H1 (cell line): ENCODE measurements around the gene SH2D4B. TPM values are rescaled to one million over a fixed set of nuclear protein-coding genes. Genes with fewer than 3 reads are reported as not detected.

Experiments used
- CTCF ChIA-PET: fragments of 300-600 bp; sonication (Branson Sonifier 250); formaldehyde crosslinking; loops from one replicate; lab custom pipeline; 2021; ENCODE audit not compliant: partially characterized antibody; lab: Charles Lee
- POLR2A ChIA-PET: fragments of 300-600 bp; sonication (Branson Sonifier 250); formaldehyde crosslinking; loops from one replicate; lab custom pipeline; 2021; ENCODE audit warnings: inconsistent platforms; ENCODE audit not compliant: partially characterized antibody; lab: Charles Lee
- DNase-seq, 2 experiments: peaks; one replicate each; pipeline versions ENCODE4 v3.0.0 to v3.0.0-alpha.2; 2010 to 2022; ENCODE audit warnings: low spot score in 2 of 2, low read depth in 1 of 2, mixed read lengths in 1 of 2
- FAIRE-seq: peaks from 2 replicates; lab custom pipeline; 2011; peaks lifted over from hg19 to GRCh38; lab: Jason Lieb, UNC
- H2AFZ ChIP-seq: 2 replicates; pipeline ENCODE4 v1.8.1; 2012; ENCODE audit warnings: low read length, inconsistent platforms
- H2AK5ac ChIP-seq: 2 replicates; pipeline ENCODE4 v1.6.1; 2013; ENCODE audit warnings: low read depth, low read length
- H2BK120ac ChIP-seq: replicated peaks from 2 replicates; pipeline ENCODE3; 2013; ENCODE audit warnings: low read depth, low read length, inconsistent platforms
- H2BK12ac ChIP-seq: 2 replicates; pipeline ENCODE4 v1.6.1; 2013; ENCODE audit warnings: low read depth, low read length
- H2BK15ac ChIP-seq: 2 replicates; pipeline ENCODE4 v1.6.1; 2013; ENCODE audit warnings: low read length
- H2BK20ac ChIP-seq: 2 replicates; pipeline ENCODE4 v1.6.1; 2013; ENCODE audit warnings: low read length
- H2BK5ac ChIP-seq: 2 replicates; pipeline ENCODE4 v1.6.1; 2013; ENCODE audit warnings: low read depth, low read length
- H3K14ac ChIP-seq: 2 replicates; pipeline ENCODE4 v1.6.1; 2013; ENCODE audit warnings: inconsistent platforms; ENCODE audit not compliant: insufficient read length
- H3K18ac ChIP-seq: 2 replicates; pipeline ENCODE4 v1.6.1; 2013; ENCODE audit warnings: low read length; ENCODE audit errors: extremely low read depth
- H3K23ac ChIP-seq: 2 replicates; pipeline ENCODE4 v1.6.1; 2013; ENCODE audit warnings: inconsistent platforms; ENCODE audit not compliant: insufficient read length
- H3K23me2 ChIP-seq: 2 replicates; pipeline ENCODE4 v1.6.1; 2013; ENCODE audit warnings: low read depth, low read length
- H3K27ac ChIP-seq: 2 replicates; pipeline ENCODE4 v1.6.1; 2011; ENCODE audit warnings: low read depth, low read length, inconsistent platforms
- H3K27me3 ChIP-seq, 4 experiments: replicated peaks in 1 of 4; 1 replicate in 1 of 4; 2 replicates in 3 of 4; pipeline versions ENCODE4 v1.6.1 to v1.8.1; 2011 to 2013; ENCODE audit warnings: low read length in 3 of 4, mild to moderate bottlenecking in 3 of 4, inconsistent platforms in 2 of 4, mixed read lengths in 2 of 4, moderate library complexity in 1 of 4; ENCODE audit not compliant: control insufficient read depth in 3 of 4, insufficient read depth in 3 of 4; ENCODE audit errors: extremely low read depth in 1 of 4
- H3K36me3 ChIP-seq, 4 experiments: 2 replicates each; pipeline versions ENCODE4 v1.6.1 to v1.8.1; 2011 to 2013; ENCODE audit warnings: mild to moderate bottlenecking in 4 of 4, low read length in 3 of 4, moderate library complexity in 2 of 4, control low read depth in 1 of 4, inconsistent platforms in 1 of 4; ENCODE audit not compliant: insufficient read depth in 4 of 4, control insufficient read depth in 2 of 4
- H3K4ac ChIP-seq: replicated peaks from 2 replicates; pipeline ENCODE3; 2013; ENCODE audit warnings: low read length, low read depth, mixed read lengths, inconsistent platforms; ENCODE audit not compliant: insufficient read length
- H3K4me1 ChIP-seq, 4 experiments: replicated peaks in 1 of 4; 1 replicate in 1 of 4; 2 replicates in 3 of 4; pipeline versions ENCODE4 v1.6.1 to v1.8.1; 2011 to 2013; ENCODE audit warnings: low read length in 3 of 4, inconsistent platforms in 2 of 4, mixed read lengths in 1 of 4; ENCODE audit not compliant: insufficient read depth in 4 of 4, control insufficient read depth in 3 of 4
- H3K4me2 ChIP-seq, 2 experiments: 2 replicates each; pipeline versions ENCODE4 v1.6.1 to v1.8.1; 2011 to 2013; ENCODE audit warnings: low read depth in 2 of 2, low read length in 2 of 2, control low read depth in 1 of 2, inconsistent platforms in 1 of 2, mild to moderate bottlenecking in 1 of 2; ENCODE audit not compliant: insufficient read depth in 1 of 2
- H3K4me3 ChIP-seq, 4 experiments: fragments of 200-600, 300-600 bp in 1 of 4; sonication (generic), shearing (Covaris generic), sonication (Bioruptor Twin) in 1 of 4; 2 replicates each; pipeline versions ENCODE4 v1.5.1 to v1.8.1; 2011 to 2016; ENCODE audit warnings: low read length in 4 of 4, low read depth in 3 of 4, control low read depth in 2 of 4, inconsistent platforms in 2 of 4, mild to moderate bottlenecking in 2 of 4, mixed read lengths in 1 of 4, moderate library complexity in 1 of 4; ENCODE audit not compliant: insufficient read depth in 2 of 4; ENCODE audit errors: extremely low read depth in 1 of 4
- H3K56ac ChIP-seq: replicated peaks from 2 replicates; pipeline ENCODE3; 2013; ENCODE audit warnings: low read depth, mild to moderate bottlenecking, mixed read lengths, low read length, inconsistent platforms; ENCODE audit not compliant: insufficient read length
- H3K79me1 ChIP-seq: 2 replicates; pipeline ENCODE4 v1.6.1; 2013; ENCODE audit warnings: low read depth, low read length, control low read depth
- H3K79me2 ChIP-seq, 2 experiments: 2 replicates each; pipeline versions ENCODE4 v1.6.1 to v1.8.1; 2012 to 2013; ENCODE audit warnings: low read length in 2 of 2, mild to moderate bottlenecking in 2 of 2, inconsistent platforms in 1 of 2; ENCODE audit not compliant: insufficient read depth in 2 of 2, control insufficient read depth in 1 of 2
- H3K9ac ChIP-seq, 4 experiments: replicated peaks in 1 of 4; 1 replicate in 1 of 4; 2 replicates in 3 of 4; pipeline versions ENCODE4 v1.6.1 to v1.8.1; 2011 to 2013; ENCODE audit warnings: low read depth in 3 of 4, low read length in 3 of 4, control low read depth in 2 of 4, mild to moderate bottlenecking in 2 of 4, moderate library complexity in 2 of 4, inconsistent platforms in 1 of 4; ENCODE audit errors: extremely low read depth in 1 of 4
- H3K9me3 ChIP-seq, 2 experiments: 2 replicates each; pipeline versions ENCODE4 v1.6.1 to v1.8.1; 2012 to 2013; ENCODE audit warnings: mild to moderate bottlenecking in 2 of 2, moderate library complexity in 2 of 2, control low read depth in 1 of 2, inconsistent platforms in 1 of 2, low read depth in 1 of 2, low read length in 1 of 2, mixed read lengths in 1 of 2; ENCODE audit not compliant: insufficient read depth in 2 of 2
- H4K20me1 ChIP-seq, 2 experiments: replicated peaks in 1 of 2; 2 replicates each; pipeline versions ENCODE3 to v1.8.1; 2011 to 2013; ENCODE audit warnings: inconsistent platforms in 2 of 2, low read length in 2 of 2, mild to moderate bottlenecking in 1 of 2; ENCODE audit not compliant: insufficient read depth in 2 of 2, control insufficient read depth in 1 of 2
- H4K5ac ChIP-seq: 2 replicates; pipeline ENCODE4 v1.6.1; 2013; ENCODE audit warnings: low read length, low read depth, mixed read lengths, inconsistent platforms; ENCODE audit not compliant: insufficient read length
- H4K8ac ChIP-seq: 2 replicates; pipeline ENCODE4 v1.8.0; 2013; ENCODE audit warnings: mild to moderate bottlenecking, moderate library complexity, low read length, inconsistent platforms; ENCODE audit not compliant: insufficient read depth; ENCODE audit errors: extremely low read depth
- H4K91ac ChIP-seq: replicated peaks from 2 replicates; pipeline ENCODE3; 2013; ENCODE audit warnings: low read length, mixed read lengths, inconsistent platforms; ENCODE audit not compliant: insufficient read length
- CHD2 ChIP-seq: IDR thresholded peaks from 2 replicates; pipeline ENCODE4 v1.6.1; 2012; ENCODE audit warnings: low read length, improper control_type of control experiment
- EGR1 ChIP-seq: IDR thresholded peaks from 2 replicates; pipeline ENCODE4 v1.6.1; 2011; ENCODE audit warnings: low read depth, low read length, borderline replicate concordance
- HDAC6 ChIP-seq: IDR thresholded peaks from one replicate; pipeline ENCODE4 v1.7.1; 2012; ENCODE audit warnings: low read depth, mild to moderate bottlenecking, inconsistent platforms, low read length, moderate library complexity
- JUN ChIP-seq: IDR thresholded peaks from 2 replicates; pipeline ENCODE4 v1.6.1; 2011; ENCODE audit warnings: low read depth, mild to moderate bottlenecking, improper control_type of control experiment, low read length
- KDM1A ChIP-seq: fragments of 200-600, 300-600 bp; sonication (generic); IDR thresholded peaks from 2 replicates; pipeline ENCODE4 v1.7.1; 2016; ENCODE audit warnings: mild to moderate bottlenecking, low read length, borderline replicate concordance
- MAFK ChIP-seq: IDR thresholded peaks from 2 replicates; pipeline ENCODE4 v1.6.1; 2012; ENCODE audit warnings: low read depth, mild to moderate bottlenecking, improper control_type of control experiment, low read length
- POU5F1 ChIP-seq: IDR thresholded peaks from 2 replicates; pipeline ENCODE4 v1.6.1; 2011; ENCODE audit warnings: low read depth, mild to moderate bottlenecking, low read length, moderate library complexity
- SIN3A ChIP-seq, 2 experiments: IDR thresholded peaks in 1 of 2; conservative IDR thresholded peaks in 1 of 2; 2 replicates each; pipeline ENCODE4 v1.6.1; 2011 to 2012; ENCODE audit warnings: low read length in 2 of 2, improper control_type of control experiment in 1 of 2, low read depth in 1 of 2, mild to moderate bottlenecking in 1 of 2
- SP1 ChIP-seq: IDR thresholded peaks from 2 replicates; pipeline ENCODE4 v1.6.1; 2011; ENCODE audit warnings: low read depth, low read length
- TBP ChIP-seq: IDR thresholded peaks from 2 replicates; pipeline ENCODE4 v1.6.1; 2011; ENCODE audit warnings: low read depth, low read length, improper control_type of control experiment
- ZNF274 ChIP-seq: IDR thresholded peaks from 2 replicates; pipeline ENCODE4 v1.7.0; 2012; ENCODE audit warnings: low read length, borderline replicate concordance; ENCODE audit errors: extremely low read depth
- WGBS, 2 experiments: shearing (Covaris generic) in 1 of 2; methylation state at CpG; one replicate each; pipeline versions ENCODE4 v1.1.6 to v1.1.7; 2013 to 2015; ENCODE audit warnings: low lambda C conversion rate in 2 of 2, mixed read lengths in 2 of 2, inconsistent platforms in 1 of 2, low coverage in 1 of 2, missing lambda C conversion rate in 1 of 2; ENCODE audit not compliant: insufficient replicate concordance in 2 of 2, insufficient coverage in 1 of 2, insufficient read length in 1 of 2; ENCODE audit errors: extremely low coverage in 1 of 2, missing lambda C conversion rate in 1 of 2; 5-methylcytosine and 5-hydroxymethylcytosine counted together
- polyA plus RNA-seq, 7 experiments: library from polyadenylated mRNA; depleted of rRNA in 3 of 7; stranded (reverse) in 5 of 7; unstranded in 2 of 7; fragments of >200 nt in 5 of 7; fragments of 200-250 nt in 2 of 7; gene quantifications; 1 replicate in 5 of 7; 2 replicates in 1 of 7; 4 replicates in 1 of 7; pipeline versions ENCODE4 v1.2.1 to v1.2.3, GENCODE V29; 2011 to 2013; ENCODE audit warnings: missing spikeins in 2 of 7, mixed read lengths in 2 of 7
- total RNA-seq: library from RNA; stranded (reverse); fragmentation: NEBNext Ultra II Directional; extraction: Animal tissue kit (Norgen Biotek cat#: 25700); gene quantifications from 2 replicates; pipeline ENCODE4 v1.2.1, GENCODE V29; 2021
- TF ChIP-seq, protein P1 (sequence below), 3 experiments: IDR thresholded peaks; 1 replicate in 2 of 3; 2 replicates in 1 of 3; pipeline versions ENCODE4 v1.5.1 to v1.6.1; 2011; ENCODE audit warnings: low read length in 3 of 3, mild to moderate bottlenecking in 3 of 3, inconsistent platforms in 2 of 3, low read depth in 1 of 3, moderate library complexity in 1 of 3; ENCODE audit not compliant: insufficient read depth in 1 of 3; ENCODE audit errors: control extremely low read depth in 1 of 3

Gene SH2D4B
- total and polyA plus RNA-seq, 2 of the 8 experiments (the other 6 are each of a cell fraction or from before 2014, with no cell fraction given): 0.06 to 0.13 TPM

DNA sequence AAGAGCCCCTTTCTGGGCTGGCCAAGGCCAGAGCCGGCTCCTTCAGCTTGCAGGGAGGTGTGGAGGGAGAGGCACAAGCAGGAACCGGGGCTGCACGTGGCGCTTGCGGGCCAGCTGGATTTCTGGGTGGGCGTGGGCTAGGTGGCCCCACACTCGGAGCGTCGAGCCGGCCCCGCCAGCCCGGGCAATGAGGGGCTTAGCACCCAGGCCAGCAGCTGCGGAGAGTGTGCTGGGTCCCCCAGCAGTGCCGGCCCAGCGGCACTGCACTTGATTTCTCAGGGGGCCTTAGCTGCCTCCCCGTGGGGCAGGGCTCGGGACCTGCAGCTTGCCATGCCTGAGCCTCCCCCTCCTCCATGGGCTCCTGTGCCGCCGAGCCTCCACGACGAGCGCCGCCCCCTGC is 48.1 kb downstream of the SH2D4B start:
- Histone ChIP-seq H2BK20ac (no peak overlapping the region), H4K20me1 (no peaks in the 10 kb centered on the region), H3K4me2 (no peak overlapping the region), H3K79me2 (no peaks in the 10 kb centered on the region), H2BK15ac (no peak overlapping the region), H4K8ac (no peak overlapping the region), H2BK120ac (no peak overlapping the region), H3K23ac (no peak overlapping the region), H3K27me3 (no peaks in the 10 kb centered on the region; a peak in 1 of 7 replicates), H4K5ac (no peak overlapping the region), H3K4ac (no peak overlapping the region), H2BK5ac (no peak overlapping the region), H3K18ac (no peak overlapping the region), H3K14ac (no peak overlapping the region), H3K9me3 (peaks cover 2 to 6% of the 10 kb centered on the region in 2 experiments; a peak in 2 of 4 replicates), H3K9ac (no peak overlapping the region), H2AFZ (no peak overlapping the region), H3K36me3 (no peaks in the 10 kb centered on the region), H4K91ac (no peak overlapping the region), H2BK12ac (no peak overlapping the region), H2AK5ac (no peak overlapping the region), H3K4me3 (no peak overlapping the region), H3K79me1 (no peaks in the 10 kb centered on the region), H3K4me1 (peaks cover 0 to 4% (median 3%) of the 10 kb centered on the region in 4 experiments; a peak in 4 of 7 replicates), H3K27ac (no peak overlapping the region), H3K56ac (no peak overlapping the region), H3K23me2 (no peaks in the 10 kb centered on the region)
- FAIRE-seq (no peak), DNase-seq (peak in 1 of 2 experiments; percentile 39)
- ChIA-PET CTCF (interaction anchor here (1.0 to 7.6 kb wide), 4 partner anchors 12 to 142 kb away, joined by 3 to 101 read pairs (median 10); partner anchors contain the start of gene SH2D4B), POLR2A (no interaction called here)
- WGBS, 2 experiments: 79% methylated on average over 14 of the region's 23 CpGs; no CpG with 5 or more reads in 1 of the 2 experiments
- no peak for TF ChIP-seq MAFK
- TF ChIP-seq JUN: no peak
- TF ChIP-seq POU5F1: no peak
- TF ChIP-seq EGR1: no peak
- TF ChIP-seq, protein P1, sequence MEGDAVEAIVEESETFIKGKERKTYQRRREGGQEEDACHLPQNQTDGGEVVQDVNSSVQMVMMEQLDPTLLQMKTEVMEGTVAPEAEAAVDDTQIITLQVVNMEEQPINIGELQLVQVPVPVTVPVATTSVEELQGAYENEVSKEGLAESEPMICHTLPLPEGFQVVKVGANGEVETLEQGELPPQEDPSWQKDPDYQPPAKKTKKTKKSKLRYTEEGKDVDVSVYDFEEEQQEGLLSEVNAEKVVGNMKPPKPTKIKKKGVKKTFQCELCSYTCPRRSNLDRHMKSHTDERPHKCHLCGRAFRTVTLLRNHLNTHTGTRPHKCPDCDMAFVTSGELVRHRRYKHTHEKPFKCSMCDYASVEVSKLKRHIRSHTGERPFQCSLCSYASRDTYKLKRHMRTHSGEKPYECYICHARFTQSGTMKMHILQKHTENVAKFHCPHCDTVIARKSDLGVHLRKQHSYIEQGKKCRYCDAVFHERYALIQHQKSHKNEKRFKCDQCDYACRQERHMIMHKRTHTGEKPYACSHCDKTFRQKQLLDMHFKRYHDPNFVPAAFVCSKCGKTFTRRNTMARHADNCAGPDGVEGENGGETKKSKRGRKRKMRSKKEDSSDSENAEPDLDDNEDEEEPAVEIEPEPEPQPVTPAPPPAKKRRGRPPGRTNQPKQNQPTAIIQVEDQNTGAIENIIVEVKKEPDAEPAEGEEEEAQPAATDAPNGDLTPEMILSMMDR (IDR thresholded peaks at IDR 0.05; ENCODE audit: control extremely low read depth in 1 of 3, insufficient read depth in 1 of 3, low read depth in 1 of 3, low read length in 3 of 3): no peak
- TF ChIP-seq SP1: no peak
- TF ChIP-seq SIN3A (conservative IDR thresholded peaks at IDR 0.05 in 1 of 2, IDR thresholded peaks at IDR 0.05 in 1 of 2; ENCODE audit: low read depth in 1 of 2, low read length in 2 of 2): no peak
- no peak for TF ChIP-seq ZNF274
- TF ChIP-seq KDM1A: no peak
- TF ChIP-seq CHD2: no peak
- no peak for TF ChIP-seq HDAC6
- TF ChIP-seq TBP: no peak
